ENCODE data around the gene TMEM150B. TPM values are rescaled to one million over a fixed set of nuclear protein-coding genes. Genes with fewer than 3 reads are reported as not detected.

TMEM150B gene
- total and polyA plus RNA-seq, 2 donors (not counting 3 experiments of a cell fraction or from before 2014, with no cell fraction given), result not detected

- Histone ChIP-seq H3K27ac (ENCODE audit: insufficient read depth, low read depth, low read length) (no peak overlapping the region), H3K79me2 (ENCODE audit: control insufficient read depth, insufficient read depth, low read length) (no peaks in the 10 kb centered on the region), H3K4me3 (replicated peaks in 1 of 3; ENCODE audit: insufficient read depth in 1 of 3, low read depth in 1 of 3, low read length in 3 of 3) (no peak overlapping the region), H3K9me1 (replicated peaks; ENCODE audit: control insufficient read depth, extremely low read depth, insufficient read depth, low read length) (no peaks in the 10 kb centered on the region), H3K9me3 (replicated peaks; ENCODE audit: control insufficient read depth, insufficient read depth, low read length) (no peaks in the 10 kb centered on the region), H3K36me3 (ENCODE audit: control insufficient read depth in 2 of 2, extremely low read depth in 1 of 2, insufficient read depth in 2 of 2, low read length in 2 of 2) (no peaks in the 10 kb centered on the region), H3K27me3 (ENCODE audit: control insufficient read depth in 2 of 2, insufficient read depth in 2 of 2, low read length in 2 of 2) (no peaks in the 10 kb centered on the region), H3K4me1 (ENCODE audit: control insufficient read depth, extremely low read depth, insufficient read depth, low read length) (no peaks in the 10 kb centered on the region), H3K9ac (replicated peaks; ENCODE audit: extremely low read depth, insufficient read depth, low read length) (no peak overlapping the region), H2AFZ (ENCODE audit: low read depth, low read length) (no peak overlapping the region), H4K20me1 (replicated peaks; ENCODE audit: control insufficient read depth, extremely low read depth, insufficient read depth, low read length) (no peaks in the 10 kb centered on the region), H3K4me2 (ENCODE audit: insufficient read depth, low read length) (no peak overlapping the region)
- dilution Hi-C loops (cut with MboI; ENCODE audit: extremely low pct_ligation_motif_present, low sequenced_read_pairs) (no loop called here), intact Hi-C loops (cut with micrococcal nuclease) (no loop called here)
- ChIA-PET POLR2A (no interaction called here), CTCF (interaction anchor here (1.5 kb wide), 1 partner anchor 31 kb away, joined by 3 read pairs; the partner anchor contains the start of gene KMT5C)
- no TSS peak for BruUV-seq (replicated peaks)
- TF ChIP-seq GATA2 (IDR thresholded peaks at IDR 0.05; ENCODE audit: insufficient read depth, insufficient read length, low read depth, low read length) (no peak), POLR2A (IDR thresholded peaks at IDR 0.05; ENCODE audit: low read depth, low read length) (no peak), CTCF (IDR thresholded peaks at IDR 0.05; ENCODE audit: extremely low read depth in 1 of 2, insufficient read depth in 1 of 2, low read depth in 1 of 2, low read length in 2 of 2) (no peak), MYC (IDR thresholded peaks at IDR 0.05; ENCODE audit: low read depth, low read length) (no peak), JUN (IDR thresholded peaks at IDR 0.05; ENCODE audit: borderline replicate concordance, insufficient read depth, insufficient read length, low read depth) (no peak), MAX (IDR thresholded peaks at IDR 0.05; ENCODE audit: insufficient read depth, insufficient read length) (no peak), FOS (IDR thresholded peaks at IDR 0.05; ENCODE audit: borderline replicate concordance, insufficient read depth, low read length) (no peak), EZH2 (IDR thresholded peaks at IDR 0.05; ENCODE audit: borderline replicate concordance, low read depth, low read length, severe bottlenecking) (no peak), POLR2AphosphoS5 (IDR thresholded peaks at IDR 0.05; ENCODE audit: insufficient read depth, low read depth, low read length) (no peak)
- FAIRE-seq (no peak), DNase-seq (ENCODE audit: low read depth, low spot score) (no peak)
Observed at GRCh38 chr19:55308281-55308680, 16.9 kb downstream of the TMEM150B start.
